Thyroid gland (tissue), 4 donors: ENCODE measurements around the gene EAF2. TPM values are rescaled to one million over a fixed set of nuclear protein-coding genes. Genes with fewer than 3 reads are reported as not detected.

Experiments used
- total RNA-seq, 4 donors: library from RNA; depleted of rRNA; stranded (reverse); fragments of >200 nt; gene quantifications; one replicate each; pipeline ENCODE4 v1.2.3, GENCODE V29; 2016

Gene EAF2
- total RNA-seq, 4 donors from 2014 or later: 2.6 to 6.8 (median 4.8) TPM

Other genes with a start within 250 kb of the EAF2 start
- not detected for gene FBXO40, start 241.8 kb upstream of the EAF2 start, total RNA-seq
- gene HCLS1, start 174.3 kb upstream of the EAF2 start, total RNA-seq: 10 to 100 TPM; 14.6 to 42.5 (median 19.9) TPM
- 100 to 1,000 TPM in 2 of 4 donors, 10 to 100 TPM in 2; 77.8 to 102 (median 97.3) TPM for gene GOLGB1, start 85.5 kb upstream of the EAF2 start, total RNA-seq
- 10 to 100 TPM; 16.3 to 37.9 (median 31.4) TPM for gene IQCB1, start 149 bp upstream of the EAF2 start, total RNA-seq
- gene SLC15A2, start 59.2 kb downstream of the EAF2 start, total RNA-seq: 10 to 100 TPM in 1 of 4 donors, 1 to 10 TPM in 3; 3.5 to 10.2 (median 8.7) TPM
- gene ILDR1, start 187.0 kb downstream of the EAF2 start, total RNA-seq: 10 to 100 TPM in 2 of 4 donors, 1 to 10 TPM in 2; 4.3 to 12.0 (median 8.7) TPM
- 1 to 10 TPM in 3 of 4 donors, under 1 TPM in 1; 0.49 to 4.2 (median 1.8) TPM for gene CD86, start 220.2 kb downstream of the EAF2 start, total RNA-seq